Pulmonary artery endothelial cell (primary cell): ENCODE data around the gene SH3BGRL3. TPM values are rescaled to one million over a fixed set of nuclear protein-coding genes. Genes with fewer than 3 reads are reported as not detected.
A peak's percentile ranks its signal among the peaks of the same experiment; 100 is the strongest.

Experiments used
- DNase-seq: peaks from one replicate; pipeline ENCODE4 v3.0.0-alpha.2; 2011; ENCODE audit warnings: low read depth, low spot score
- total RNA-seq: library from RNA; depleted of rRNA; stranded (reverse); fragments of >200 nt; gene quantifications from 2 replicates; pipeline ENCODE4 v1.2.3, GENCODE V29; 2014

Gene SH3BGRL3
- total RNA-seq, 1 donor from 2014 or later = 29.7 TPM

GRCh38 chr1:26277719-26278118, 2.2 kb upstream of the SH3BGRL3 start:
- no peak for DNase-seq

GRCh38 chr1:26278303-26278702, 1.6 kb upstream of the SH3BGRL3 start:
- no peak for DNase-seq

- DNase-seq = no peak
Measured at GRCh38 chr1:26278724-26279455, 996 bp upstream of the SH3BGRL3 start.

GRCh38 chr1:26280333-26281042, 602 bp downstream of the SH3BGRL3 start:
- no peak for DNase-seq

- DNase-seq = no peak
Measured at GRCh38 chr1:26281091-26281958, 1.4 kb downstream of the SH3BGRL3 start.

- no peak for DNase-seq
Measured at GRCh38 chr1:26281971-26282370, 2.1 kb downstream of the SH3BGRL3 start.

GRCh38 chr1:26282401-26282918, 2.6 kb downstream of the SH3BGRL3 start:
- DNase-seq = no peak

- no peak for DNase-seq
Measured at GRCh38 chr1:26283279-26283853, 3.5 kb downstream of the SH3BGRL3 start.

- no peak for DNase-seq
Measured at GRCh38 chr1:26283871-26284596, 4.1 kb downstream of the SH3BGRL3 start.

- peak; percentile 66 for DNase-seq
Measured at GRCh38 chr1:26284597-26285347, 4.9 kb downstream of the SH3BGRL3 start.

GRCh38 chr1:26285366-26286063, 5.6 kb downstream of the SH3BGRL3 start:
- no peak for DNase-seq

GRCh38 chr1:26286064-26286416, 6.2 kb downstream of the SH3BGRL3 start:
- DNase-seq = no peak

- no peak for DNase-seq
Measured at GRCh38 chr1:26287033-26287711, 7.3 kb downstream of the SH3BGRL3 start.

GRCh38 chr1:26287811-26288210, 7.9 kb downstream of the SH3BGRL3 start:
- no peak for DNase-seq

GRCh38 chr1:26288311-26288941, 8.5 kb downstream of the SH3BGRL3 start:
- DNase-seq = no peak

- no peak for DNase-seq
Measured at GRCh38 chr1:26289158-26290059, 9.5 kb downstream of the SH3BGRL3 start.

GRCh38 chr1:26290122-26290881, 10.4 kb downstream of the SH3BGRL3 start:
- no peak for DNase-seq
